HG03558 (cell line): ENCODE measurements around the gene UGT1A9.
"Not testable (repeated sequence)": the region's sequence is repeated elsewhere in the genome, so short reads cannot be mapped to it uniquely, and the experiment has no call there.

ENCODE experiments used
- ATAC-seq: cut with Tn5 transposase; IDR thresholded peaks from one replicate; pipeline ENCODE4 v1.9.1; 2021; ENCODE audit warnings: moderate number of reproducible peaks; ENCODE audit not compliant: unreplicated experiment; ENCODE audit errors: extremely low read depth

UGT1A9 gene

GRCh38 chr2:233707940-233708644, 36.4 kb downstream of the UGT1A9 start:
- no peak for ATAC-seq

DNA sequence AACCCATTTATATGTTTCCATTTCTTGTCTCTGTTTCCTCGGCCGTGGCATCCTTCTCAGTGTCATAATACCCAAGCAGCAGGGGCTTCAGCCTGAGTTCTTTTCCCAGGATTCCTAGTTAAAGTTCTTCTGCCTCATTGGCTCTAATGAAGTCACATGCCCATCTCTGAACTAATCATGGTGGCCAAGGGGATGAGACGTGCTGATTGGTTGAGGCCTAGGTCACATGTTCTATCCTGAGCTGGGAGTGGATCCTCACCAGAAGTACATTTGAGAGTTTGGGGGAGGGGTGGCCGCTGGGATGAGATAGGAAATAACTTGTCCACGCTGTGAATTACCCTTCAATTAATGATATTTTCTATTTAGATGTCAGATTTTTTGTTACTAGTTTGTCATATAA, 37.2 kb downstream of the UGT1A9 start:
- ATAC-seq: no peak

- no peak for ATAC-seq
Measured at GRCh38 chr2:233711312-233712008, 39.8 kb downstream of the UGT1A9 start.

- ATAC-seq: no peak
Measured at GRCh38 chr2:233712611-233713261, 41.0 kb downstream of the UGT1A9 start, which contains the start of gene UGT1A5. Gene UGT1A5, plus strand, starts transcription at chr2:233712907. Its CDS starts 85 bp downstream, at chr2:233712992.

- no peak for ATAC-seq
Measured at GRCh38 chr2:233713262-233713615, 41.5 kb downstream of the UGT1A9 start.

DNA sequence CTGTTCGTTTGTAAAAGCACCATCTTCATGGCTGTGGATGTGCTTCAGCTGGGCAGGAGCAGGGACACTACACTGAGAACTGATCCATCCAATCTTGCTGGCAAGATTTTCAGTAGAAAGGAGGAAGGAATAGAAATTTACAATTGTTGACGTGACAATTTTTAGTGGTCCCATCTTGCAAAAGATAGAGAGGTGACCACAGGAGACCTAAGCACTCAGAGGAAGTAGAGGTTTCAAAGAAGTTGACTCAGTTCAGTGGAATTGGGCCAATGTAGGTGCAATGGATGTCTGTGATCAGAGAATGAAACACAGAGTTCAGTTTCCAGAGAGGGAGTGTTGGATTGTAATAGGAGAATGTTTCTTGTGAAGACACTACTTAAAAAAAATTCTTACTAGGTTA, 42.4 kb downstream of the UGT1A9 start:
- no peak for ATAC-seq

DNA sequence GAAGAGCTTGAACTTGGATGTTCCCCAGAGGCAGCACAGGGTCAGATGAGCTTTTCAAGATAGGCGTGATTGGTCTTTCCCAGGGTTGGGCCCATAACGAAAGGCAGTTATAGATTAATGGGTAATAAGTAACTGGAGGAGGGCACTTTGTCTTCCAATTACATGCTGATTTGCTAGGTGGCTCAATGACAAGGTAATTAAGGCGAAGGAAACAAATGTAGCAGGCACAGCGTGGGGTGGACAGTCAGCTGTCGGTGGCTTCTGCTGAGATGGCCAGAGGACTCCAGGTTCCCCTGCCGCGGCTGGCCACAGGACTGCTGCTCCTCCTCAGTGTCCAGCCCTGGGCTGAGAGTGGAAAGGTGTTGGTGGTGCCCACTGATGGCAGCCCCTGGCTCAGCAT, 46.9 kb downstream of the UGT1A9 start, which contains the start of gene UGT1A4:
Gene UGT1A4, plus strand, starts transcription at position 185 of the 400 bp plus-strand sequence. Its CDS starts 85 bp downstream, at position 270.
- no peak for ATAC-seq

GRCh38 chr2:233728723-233729301, 57.1 kb downstream of the UGT1A9 start, which contains the start of gene UGT1A3:
Gene UGT1A3, plus strand, starts transcription at chr2:233729042. Its CDS starts 85 bp downstream, at chr2:233729127.
- ATAC-seq: no peak

- ATAC-seq: not testable (repeated sequence)
Measured at GRCh38 chr2:233736868-233737653, 65.4 kb downstream of the UGT1A9 start.

DNA sequence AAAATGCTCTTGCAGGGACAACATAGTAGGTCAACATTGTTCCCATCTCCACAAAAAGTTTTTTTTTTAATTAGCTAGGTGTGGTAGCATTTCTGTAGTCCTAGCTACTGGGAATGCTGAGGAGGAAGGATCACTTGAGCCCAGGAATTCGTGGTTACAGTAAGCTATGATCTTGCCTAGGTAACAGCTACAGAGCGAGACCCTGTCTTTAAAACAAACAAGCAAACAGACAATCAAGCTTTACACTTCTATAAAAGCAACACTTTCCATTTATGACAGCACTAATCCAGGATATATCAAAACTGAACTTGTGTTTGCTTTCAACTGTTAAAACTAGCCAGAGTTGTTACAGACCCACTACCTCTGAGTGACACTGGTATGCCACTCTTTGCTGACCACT, 69.2 kb downstream of the UGT1A9 start:
- ATAC-seq: no peak

- ATAC-seq: no peak
Measured at GRCh38 chr2:233743464-233744259, 72.0 kb downstream of the UGT1A9 start.

- ATAC-seq: no peak
Measured at GRCh38 chr2:233745073-233745755, 73.5 kb downstream of the UGT1A9 start.

GRCh38 chr2:233745838-233746237, 74.1 kb downstream of the UGT1A9 start:
- not testable (repeated sequence) for ATAC-seq

DNA sequence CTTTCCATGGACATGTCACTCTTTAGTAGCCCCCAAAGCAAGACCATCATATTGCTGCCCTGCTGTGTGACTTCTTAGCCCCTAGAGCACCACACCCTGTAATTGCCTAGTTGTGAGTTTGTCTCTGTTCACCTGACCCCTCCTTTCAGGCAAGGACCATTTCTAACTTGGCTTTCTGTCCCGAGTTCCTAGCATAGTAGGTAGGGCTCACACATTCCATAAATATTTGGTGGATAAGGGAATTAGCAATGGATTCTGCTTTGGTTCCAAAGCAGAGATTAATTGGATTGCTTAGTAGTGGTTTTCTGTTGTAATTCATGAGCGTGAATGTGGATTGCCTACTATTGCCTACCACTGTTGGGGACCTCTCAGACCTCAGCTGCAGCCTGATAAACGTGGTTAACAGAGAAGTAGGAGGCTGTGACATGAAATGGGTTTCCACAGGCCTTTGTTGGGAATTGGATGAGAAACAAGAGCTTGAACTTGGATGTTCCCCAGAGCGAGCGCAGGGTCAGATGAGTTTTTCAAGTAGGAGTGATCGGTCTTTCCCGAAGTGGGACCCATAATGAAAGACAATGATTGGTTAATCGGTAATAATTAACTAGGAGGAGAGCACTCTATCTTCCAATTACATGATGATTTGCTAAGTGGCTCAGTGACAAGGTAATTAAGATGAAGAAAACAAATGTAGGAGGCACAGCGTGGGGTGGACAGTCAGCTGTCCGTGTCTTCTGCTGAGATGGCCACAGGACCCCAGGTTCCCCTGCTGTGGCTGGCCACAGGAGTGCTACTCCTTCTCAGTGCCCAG, 75.0 kb downstream of the UGT1A9 start:
- no peak for ATAC-seq

DNA sequence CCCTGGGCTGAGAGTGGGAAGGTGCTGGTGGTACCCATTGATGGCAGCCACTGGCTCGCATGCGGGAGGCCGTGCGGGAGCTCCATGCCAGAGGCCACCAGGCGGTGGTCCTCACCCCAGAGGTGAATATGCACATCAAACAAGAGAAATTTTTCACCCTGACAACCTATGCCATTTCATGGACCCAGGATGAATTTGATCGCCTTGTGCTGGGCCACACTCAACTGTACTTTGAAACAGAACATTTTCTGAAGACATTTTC, 75.5 kb downstream of the UGT1A9 start:
- ATAC-seq: no peak

DNA sequence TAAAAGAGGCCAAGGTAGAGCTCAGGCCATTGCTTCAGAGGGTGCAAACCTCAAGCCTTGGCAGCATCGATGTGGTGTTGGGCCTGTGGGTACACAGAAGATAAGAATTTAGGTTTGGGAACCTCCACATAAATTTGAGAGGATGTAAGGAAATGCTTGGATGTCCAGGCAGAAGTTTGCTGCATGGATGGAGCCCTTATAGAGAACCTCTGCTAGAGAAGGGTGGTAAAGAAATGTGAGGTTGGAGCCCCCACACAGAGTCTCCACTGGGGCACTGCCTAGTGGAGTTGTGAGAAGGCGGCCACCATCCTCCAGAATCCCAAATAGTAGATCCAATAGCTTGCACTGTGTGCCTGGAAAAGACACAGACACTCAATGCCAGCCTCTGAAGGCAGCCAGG, 79.0 kb downstream of the UGT1A9 start:
- ATAC-seq: not testable (repeated sequence)

- ATAC-seq: not testable (repeated sequence)
Measured at GRCh38 chr2:233751212-233752009, 79.7 kb downstream of the UGT1A9 start.
